ENCODE measurements around the gene DHX16. TPM values are rescaled to one million over a fixed set of nuclear protein-coding genes. Genes with fewer than 3 reads are reported as not detected.

Gene DHX16
- total RNA-seq, 1 experiment from 2014 or later = 34.8 TPM

DNA sequence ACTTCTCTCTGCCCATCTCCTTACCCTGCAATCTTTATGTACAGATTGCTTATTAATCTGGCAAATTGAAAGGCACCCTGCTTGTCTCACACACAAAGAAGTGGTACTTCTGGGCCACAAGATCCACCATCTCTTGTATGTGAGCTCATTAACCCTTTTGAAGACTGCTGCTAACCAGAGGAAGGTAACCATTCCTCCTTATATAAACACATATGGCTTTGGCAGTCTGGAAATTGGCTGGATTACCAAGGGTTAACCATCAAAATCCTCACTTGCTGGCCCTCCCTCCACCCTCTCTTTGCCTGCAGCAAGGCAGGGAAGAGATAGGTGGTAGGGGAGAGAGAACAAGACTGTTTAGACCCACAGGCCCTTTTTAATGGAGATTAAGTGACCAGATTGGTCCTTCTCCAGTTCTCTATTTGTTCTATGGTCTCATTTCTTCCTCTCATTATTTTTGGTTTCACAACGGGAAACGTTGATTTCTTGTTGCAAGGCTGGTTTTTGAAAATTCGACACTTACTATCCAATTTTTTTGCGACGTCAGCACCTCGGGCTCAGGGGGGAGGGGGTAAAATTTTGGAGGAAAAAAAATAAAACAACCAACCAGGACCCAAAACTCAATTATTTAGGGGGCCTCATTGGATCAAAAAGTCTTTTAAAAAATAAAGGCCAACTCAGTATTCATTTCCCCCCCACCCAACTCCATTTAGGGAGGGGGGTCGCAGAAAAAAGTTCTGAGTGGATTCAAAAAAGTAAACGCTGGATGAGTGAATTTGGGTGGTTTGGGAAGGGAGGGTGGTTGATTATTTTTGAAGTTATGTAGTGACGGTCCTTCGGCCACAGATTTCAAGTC lies 56.6 kb downstream of the DHX16 start:
- Histone ChIP-seq H3K18ac (ENCODE audit: insufficient read length, low read depth, low read length) (peak overlapping the region; percentile 87), H3K9ac (ENCODE audit: extremely low read depth, insufficient read length, low read length) (peak overlapping the region; percentile 99), H3K4ac (ENCODE audit: low read depth, low read length) (no peak overlapping the region; the same call in 1 of the 2 replicates), H3K14ac (ENCODE audit: insufficient read depth, low read length) (peak overlapping the region; percentile 83), H3K79me2 (ENCODE audit: insufficient read depth, low read length) (peaks cover 2% of the 10 kb centered on the region; the same call in 1 of the 2 replicates), H3K23me2 (ENCODE audit: insufficient read length, low read depth, low read length, poor library complexity, severe bottlenecking) (peaks cover 21% of the 10 kb centered on the region), H3T11ph (ENCODE audit: low read length) (no peak overlapping the region), H3K27ac (ENCODE audit: insufficient read length, low read depth, low read length) (peak overlapping the region; percentile 90), H3K27me3 (ENCODE audit: insufficient read depth, low read length) (no peaks in the 10 kb centered on the region), H3K9me3 (ENCODE audit: control insufficient read depth, low read depth, low read length) (no peaks in the 10 kb centered on the region), H3K4me1 (ENCODE audit: insufficient read depth, low read length) (peaks cover 4% of the 10 kb centered on the region; the same call in 1 of the 2 replicates), H2BK15ac (ENCODE audit: low read depth, low read length) (no peak overlapping the region; the same call in 1 of the 2 replicates), H2AFZ (ENCODE audit: low read length) (no peak overlapping the region), H3K23ac (ENCODE audit: insufficient read length, low read depth, low read length) (no peak overlapping the region), H2AK5ac (ENCODE audit: insufficient read length, low read length) (peak overlapping the region; percentile 71), H3K56ac (ENCODE audit: insufficient read length, low read depth, low read length) (peak overlapping the region; percentile 95), H4K20me1 (ENCODE audit: control insufficient read depth, insufficient read depth, insufficient read length) (no peaks in the 10 kb centered on the region), H4K5ac (ENCODE audit: insufficient read length, low read depth, low read length) (peak overlapping the region; percentile 63), H4K8ac (replicated peaks; ENCODE audit: insufficient read length, low read depth, low read length) (no peak overlapping the region), H4K91ac (ENCODE audit: insufficient read length, low read depth, low read length) (no peak overlapping the region), H2BK12ac (ENCODE audit: insufficient read length, low read depth, low read length) (no peak overlapping the region), H2BK5ac (ENCODE audit: insufficient read length, low read length) (peak overlapping the region; percentile 59), H2BK120ac (ENCODE audit: low read depth, low read length, poor library complexity, severe bottlenecking) (no peak overlapping the region), H3K79me1 (ENCODE audit: insufficient read depth, low read depth, low read length, poor library complexity, severe bottlenecking) (peaks cover 4% of the 10 kb centered on the region), H2BK20ac (ENCODE audit: low read depth, low read length, poor library complexity, severe bottlenecking) (no peak overlapping the region), H3K4me2 (ENCODE audit: insufficient read depth, insufficient read length, low read length) (peak overlapping the region; percentile 89)
- Mint-ChIP-seq H3K9me3 (peaks cover 8 to 12% of the 10 kb centered on the region in 2 experiments; a peak in 3 of 5 replicates), H3K4me3 (peak overlapping the region; percentile 92 to 97), H3K27ac (peak overlapping the region; percentile 99 to 100 (median 100)), H3K4me1 (peaks cover 36 to 40% of the 10 kb centered on the region in 2 experiments), H3K27me3 (ENCODE audit: low read depth) (no peaks in the 10 kb centered on the region; the same call in 1 of the 2 replicates), H3K36me3 (ENCODE audit: insufficient read depth in 1 of 3, low read depth in 3 of 3) (peaks cover 32 to 58% (median 49%) of the 10 kb centered on the region in 3 experiments)
- TF ChIP-seq, protein P1, sequence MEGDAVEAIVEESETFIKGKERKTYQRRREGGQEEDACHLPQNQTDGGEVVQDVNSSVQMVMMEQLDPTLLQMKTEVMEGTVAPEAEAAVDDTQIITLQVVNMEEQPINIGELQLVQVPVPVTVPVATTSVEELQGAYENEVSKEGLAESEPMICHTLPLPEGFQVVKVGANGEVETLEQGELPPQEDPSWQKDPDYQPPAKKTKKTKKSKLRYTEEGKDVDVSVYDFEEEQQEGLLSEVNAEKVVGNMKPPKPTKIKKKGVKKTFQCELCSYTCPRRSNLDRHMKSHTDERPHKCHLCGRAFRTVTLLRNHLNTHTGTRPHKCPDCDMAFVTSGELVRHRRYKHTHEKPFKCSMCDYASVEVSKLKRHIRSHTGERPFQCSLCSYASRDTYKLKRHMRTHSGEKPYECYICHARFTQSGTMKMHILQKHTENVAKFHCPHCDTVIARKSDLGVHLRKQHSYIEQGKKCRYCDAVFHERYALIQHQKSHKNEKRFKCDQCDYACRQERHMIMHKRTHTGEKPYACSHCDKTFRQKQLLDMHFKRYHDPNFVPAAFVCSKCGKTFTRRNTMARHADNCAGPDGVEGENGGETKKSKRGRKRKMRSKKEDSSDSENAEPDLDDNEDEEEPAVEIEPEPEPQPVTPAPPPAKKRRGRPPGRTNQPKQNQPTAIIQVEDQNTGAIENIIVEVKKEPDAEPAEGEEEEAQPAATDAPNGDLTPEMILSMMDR (conservative IDR thresholded peaks at IDR 0.05) = no peak
- DNase-seq = peak; percentile 45
- 100% methylated on average over 1 of the region's 10 CpGs for WGBS (ENCODE audit: extremely low coverage, insufficient read length, low lambda C conversion rate)

Data from H9 (cell line).